ENCODE measurements around the gene PRMT3.
"Not testable (repeated sequence)": the region's sequence is repeated elsewhere in the genome, so short reads cannot be mapped to it uniquely, and the experiment has no call there.

Gene PRMT3

GRCh38 chr11:20374741-20375300, 12.7 kb upstream of the PRMT3 start:
- no peak for DNase-seq

GRCh38 chr11:20376162-20376730, 11.3 kb upstream of the PRMT3 start:
- DNase-seq, result no peak

- DNase-seq, result not testable (repeated sequence)
Observed at GRCh38 chr11:20385996-20386395, 1.5 kb upstream of the PRMT3 start.

GRCh38 chr11:20388096-20389055, 860 bp downstream of the PRMT3 start:
- DNase-seq, result peak; percentile 19

GRCh38 chr11:20397281-20397680, 9.8 kb downstream of the PRMT3 start:
- DNase-seq, result peak; percentile 41

- DNase-seq, result no peak
Observed at GRCh38 chr11:20399498-20399897, 12.0 kb downstream of the PRMT3 start.

- DNase-seq, result no peak
Observed at GRCh38 chr11:20403059-20403458, 15.5 kb downstream of the PRMT3 start.

GRCh38 chr11:20406484-20406883, 19.0 kb downstream of the PRMT3 start:
- no peak for DNase-seq

- DNase-seq, result no peak
Observed at GRCh38 chr11:20407344-20407743, 19.8 kb downstream of the PRMT3 start.

GRCh38 chr11:20415432-20415831, 27.9 kb downstream of the PRMT3 start:
- no peak for DNase-seq

- DNase-seq, result no peak
Observed at GRCh38 chr11:20417771-20418170, 30.3 kb downstream of the PRMT3 start.

GRCh38 chr11:20421946-20422345, 34.4 kb downstream of the PRMT3 start:
- no peak for DNase-seq

GRCh38 chr11:20429216-20429615, 41.7 kb downstream of the PRMT3 start:
- no peak for DNase-seq

GRCh38 chr11:20438637-20439036, 51.1 kb downstream of the PRMT3 start:
- DNase-seq, result no peak

GRCh38 chr11:20443596-20443995, 56.1 kb downstream of the PRMT3 start:
- peak; percentile 22 for DNase-seq

GRCh38 chr11:20444535-20444934, 57.0 kb downstream of the PRMT3 start:
- no peak for DNase-seq

GRCh38 chr11:20448834-20449233, 61.3 kb downstream of the PRMT3 start:
- no peak for DNase-seq

GRCh38 chr11:20450829-20451228, 63.3 kb downstream of the PRMT3 start:
- no peak for DNase-seq

GRCh38 chr11:20451568-20451967, 64.1 kb downstream of the PRMT3 start:
- no peak for DNase-seq

GRCh38 chr11:20452585-20452984, 65.1 kb downstream of the PRMT3 start:
- DNase-seq, result no peak

GRCh38 chr11:20453657-20454316, 66.3 kb downstream of the PRMT3 start:
- no peak for DNase-seq

- DNase-seq, result no peak
Observed at GRCh38 chr11:20457001-20457799, 69.7 kb downstream of the PRMT3 start.
